Stimulated activated CD8-positive, alpha-beta memory T cell treated with anti-CD3 and anti-CD28 coated beads, Interleukin-7, amount 100 ng/mL, for 24 hours (primary cell): Measurements from ENCODE around the gene ANKRD10.

Experiments
- DNase-seq: peaks from one replicate; pipeline ENCODE4 v3.0.0-alpha.2; 2020; ENCODE audit warnings: low read depth

ANKRD10 gene

GRCh38 chr13:110830800-110831371 is 84.0 kb downstream of the ANKRD10 start:
- DNase-seq, result no peak

DNA sequence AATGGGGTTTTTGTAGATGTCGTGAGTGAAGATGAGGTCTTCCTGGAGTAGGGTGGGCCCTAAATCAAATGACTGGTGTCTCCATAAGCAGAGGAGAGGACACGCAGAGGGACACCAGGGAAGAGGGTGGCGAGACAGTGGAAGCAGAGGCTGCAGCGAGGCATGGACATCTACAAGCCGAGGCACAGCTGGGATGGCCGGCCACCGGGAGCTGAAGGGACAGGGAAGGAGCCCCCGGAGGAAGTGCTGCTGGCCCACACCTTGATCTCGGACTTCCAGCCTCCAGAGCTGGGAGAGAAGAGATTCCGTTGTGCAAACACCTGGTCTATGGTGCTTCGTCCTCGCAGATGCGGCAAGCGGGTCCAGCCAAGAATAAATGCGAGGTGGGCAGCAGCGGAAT is 84.5 kb downstream of the ANKRD10 start:
- DNase-seq, result no peak

DNA sequence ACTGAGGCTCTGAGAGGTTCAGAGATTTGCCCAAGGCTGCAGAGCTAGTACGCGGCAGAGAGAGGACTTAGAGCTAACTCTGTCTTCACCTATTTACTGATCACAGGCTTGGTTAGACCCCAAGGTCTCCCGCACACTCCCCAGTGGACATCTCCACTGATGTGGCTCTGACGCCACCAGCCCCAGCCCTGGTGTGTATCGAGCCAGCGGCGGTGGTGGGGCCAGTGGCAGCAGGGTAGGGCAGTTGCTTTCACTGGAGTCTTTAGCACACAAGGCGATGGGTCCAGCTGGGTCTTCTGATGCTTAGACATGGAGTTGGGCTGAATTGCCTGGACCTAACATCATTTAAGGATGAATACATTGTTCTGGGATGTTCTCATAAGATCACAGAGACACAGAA is 85.4 kb downstream of the ANKRD10 start:
- DNase-seq, result no peak

DNA sequence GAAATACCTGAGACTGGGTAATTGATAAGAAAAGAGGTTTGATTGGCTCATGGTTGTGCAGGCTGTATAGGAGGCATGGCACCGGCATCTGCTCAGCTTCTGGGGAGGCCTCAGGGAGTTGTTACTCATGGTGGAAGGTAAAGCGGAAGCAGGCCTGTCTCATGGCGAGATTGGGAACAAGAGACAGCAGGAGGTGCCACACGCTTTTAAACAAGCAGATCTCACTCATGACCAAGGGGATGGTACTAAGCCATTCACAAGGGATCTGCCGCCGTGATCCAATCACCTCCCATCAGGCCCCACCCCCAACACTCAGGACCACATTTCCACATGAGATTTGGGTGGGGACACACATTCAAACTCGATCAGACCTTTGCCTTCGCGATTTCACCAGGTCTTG is 86.2 kb downstream of the ANKRD10 start:
- no peak for DNase-seq
